Measurements from ENCODE around the gene CDC14B.
"Not testable (repeated sequence)": the region's sequence is repeated elsewhere in the genome, so short reads cannot be mapped to it uniquely, and the experiment has no call there.

Gene CDC14B

DNA sequence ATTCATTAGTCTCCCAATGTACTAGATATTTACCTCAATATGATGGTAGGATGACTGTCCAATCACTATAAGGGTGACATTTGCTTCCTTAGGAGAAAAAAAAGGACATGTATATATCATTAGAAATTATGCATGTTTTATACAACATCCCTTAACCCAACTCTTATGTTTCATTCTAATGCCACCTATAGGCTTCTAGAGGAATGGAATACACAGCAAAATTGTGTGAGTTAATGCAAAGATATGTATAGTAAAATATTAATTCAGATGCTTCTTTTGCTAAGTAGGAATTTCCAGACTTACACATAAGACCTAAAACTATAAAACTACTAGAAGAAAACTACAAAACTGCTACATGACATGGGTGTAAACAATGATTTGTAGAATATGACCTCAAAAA is 32.0 kb upstream of the CDC14B start:
- Histone ChIP-seq H3K27me3 (replicated peaks; ENCODE audit: control insufficient read depth, insufficient read depth, low read length) (no peaks in the 10 kb centered on the region), H3K9ac (ENCODE audit: low read length) (peak overlapping the region; percentile 59), H3K4me3 (ENCODE audit: low read length) (no peak overlapping the region), H3K4me1 (ENCODE audit: control insufficient read depth, insufficient read depth, low read length) (peaks cover 23% of the 10 kb centered on the region), H3K9me3 (ENCODE audit: control insufficient read depth, low read length) (no peaks in the 10 kb centered on the region), H3K36me3 (ENCODE audit: control insufficient read depth, insufficient read depth, low read length, severe bottlenecking) (peaks cover 28% of the 10 kb centered on the region)
- peak; percentile 74 for DNase-seq (ENCODE audit: low read depth)

DNA sequence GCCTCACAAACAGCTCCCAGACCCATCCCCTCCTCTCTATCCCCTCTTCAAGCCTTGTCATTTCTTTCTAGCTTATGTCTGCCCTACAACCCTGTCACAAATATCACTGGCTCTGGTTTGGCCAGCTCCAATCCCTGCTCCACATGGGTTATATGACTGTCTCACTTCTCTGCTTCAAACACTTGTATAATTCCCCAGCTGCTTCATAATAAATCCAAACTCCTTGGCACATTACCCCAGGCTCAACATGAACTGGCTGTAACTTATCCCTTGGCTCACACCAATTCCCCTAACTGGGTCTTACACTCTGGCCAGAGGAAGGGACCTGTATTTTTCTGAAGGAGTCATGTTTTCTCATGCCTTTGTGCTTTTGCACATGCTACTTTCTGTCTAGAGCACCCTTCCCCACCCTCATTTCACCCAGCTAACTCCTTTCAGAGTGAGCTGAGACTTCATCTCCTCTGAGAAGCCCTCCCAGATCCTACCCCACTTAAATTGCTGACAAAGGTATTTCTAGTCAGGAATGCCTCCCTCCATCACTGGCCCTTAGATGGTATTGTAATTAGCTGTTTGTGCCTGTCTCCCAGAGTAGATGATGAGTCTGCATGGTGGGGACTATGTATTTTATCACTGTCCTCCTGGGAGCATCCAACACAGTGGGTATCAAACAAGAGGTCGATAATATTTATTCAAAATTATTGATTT is 30.1 kb upstream of the CDC14B start:
- H3K4me1 ChIP-seq (ENCODE audit: control insufficient read depth, insufficient read depth, low read length), result peaks cover 34% of the 10 kb centered on the region
- no peaks in the 10 kb centered on the region for H3K27me3 ChIP-seq (replicated peaks; ENCODE audit: control insufficient read depth, insufficient read depth, low read length)
- H3K9me3 ChIP-seq (ENCODE audit: control insufficient read depth, low read length), result no peaks in the 10 kb centered on the region
- H3K9ac ChIP-seq (ENCODE audit: low read length), result peak overlapping the region; percentile 1
- no peak for DNase-seq (ENCODE audit: low read depth)
- H3K4me3 ChIP-seq (ENCODE audit: low read length), result no peak overlapping the region
- H3K36me3 ChIP-seq (ENCODE audit: control insufficient read depth, insufficient read depth, low read length, severe bottlenecking), result peaks cover 32% of the 10 kb centered on the region

DNA sequence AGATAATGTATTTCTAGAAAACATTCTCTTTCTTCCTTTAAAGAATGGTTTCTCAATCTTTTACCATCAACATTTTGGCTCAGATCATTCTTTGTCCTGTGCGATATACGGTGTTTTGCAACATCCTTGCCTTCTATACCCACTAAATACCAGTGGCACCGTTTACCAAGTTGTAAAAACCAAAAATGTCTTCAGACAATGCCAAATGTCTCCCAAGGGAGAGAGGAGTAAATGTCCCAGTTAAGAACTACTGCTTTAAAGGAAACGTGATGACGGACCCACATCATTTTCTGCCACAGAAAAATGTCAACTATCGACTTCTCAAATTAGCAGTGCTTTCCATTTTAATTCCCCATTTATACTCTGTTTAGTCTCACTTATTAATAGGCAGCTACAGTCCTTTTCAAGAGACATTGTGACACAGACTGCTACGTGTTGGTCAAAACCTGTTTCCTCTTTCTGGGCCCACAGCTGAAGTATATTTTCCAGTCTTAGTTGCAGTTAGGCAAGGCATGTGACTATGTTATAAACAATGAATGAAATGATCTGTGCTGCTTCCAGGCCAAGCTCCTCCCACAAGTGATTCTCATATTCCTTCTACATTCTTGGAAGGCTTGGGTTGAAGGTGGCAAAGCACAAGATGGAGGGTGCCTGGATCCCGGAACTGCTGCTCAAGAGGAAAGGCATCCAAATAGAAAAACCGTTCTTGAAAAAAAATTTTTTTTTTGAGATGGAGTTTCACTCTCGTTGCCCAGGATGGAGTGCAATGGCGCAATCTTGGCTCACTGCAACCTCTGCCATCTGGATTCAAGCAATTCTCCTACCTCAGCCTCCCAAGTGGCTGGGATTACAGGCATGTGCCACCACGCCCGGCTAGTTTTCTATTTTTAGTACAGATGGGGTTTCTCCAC is 26.7 kb upstream of the CDC14B start:
- peak overlapping the region; percentile 8 for H3K9ac ChIP-seq (ENCODE audit: low read length)
- H3K4me3 ChIP-seq (ENCODE audit: low read length), result peak overlapping the region; percentile 2
- H3K36me3 ChIP-seq (ENCODE audit: control insufficient read depth, insufficient read depth, low read length, severe bottlenecking), result peaks cover 47% of the 10 kb centered on the region
- H3K9me3 ChIP-seq (ENCODE audit: control insufficient read depth, low read length), result no peaks in the 10 kb centered on the region
- DNase-seq (ENCODE audit: low read depth), result peak; percentile 86
- no peaks in the 10 kb centered on the region for H3K27me3 ChIP-seq (replicated peaks; ENCODE audit: control insufficient read depth, insufficient read depth, low read length)
- peaks cover 22% of the 10 kb centered on the region for H3K4me1 ChIP-seq (ENCODE audit: control insufficient read depth, insufficient read depth, low read length)

GRCh38 chr9:96644137-96644536 is 24.5 kb upstream of the CDC14B start:
- Histone ChIP-seq H3K9ac (ENCODE audit: low read length) (no peak overlapping the region), H3K9me3 (ENCODE audit: control insufficient read depth, low read length) (no peaks in the 10 kb centered on the region), H3K4me1 (ENCODE audit: control insufficient read depth, insufficient read depth, low read length) (peaks cover 19% of the 10 kb centered on the region), H3K36me3 (ENCODE audit: control insufficient read depth, insufficient read depth, low read length, severe bottlenecking) (peaks cover 34% of the 10 kb centered on the region), H3K27me3 (replicated peaks; ENCODE audit: control insufficient read depth, insufficient read depth, low read length) (no peaks in the 10 kb centered on the region), H3K4me3 (ENCODE audit: low read length) (no peak overlapping the region)
- no peak for DNase-seq (ENCODE audit: low read depth)

GRCh38 chr9:96641514-96641913 is 21.9 kb upstream of the CDC14B start:
- Histone ChIP-seq H3K4me3 (ENCODE audit: low read length) (no peak overlapping the region), H3K9me3 (ENCODE audit: control insufficient read depth, low read length) (no peaks in the 10 kb centered on the region), H3K36me3 (ENCODE audit: control insufficient read depth, insufficient read depth, low read length, severe bottlenecking) (peaks cover 22% of the 10 kb centered on the region), H3K27me3 (replicated peaks; ENCODE audit: control insufficient read depth, insufficient read depth, low read length) (no peaks in the 10 kb centered on the region), H3K4me1 (ENCODE audit: control insufficient read depth, insufficient read depth, low read length) (peaks cover 23% of the 10 kb centered on the region), H3K9ac (ENCODE audit: low read length) (no peak overlapping the region)
- no peak for DNase-seq (ENCODE audit: low read depth)

DNA sequence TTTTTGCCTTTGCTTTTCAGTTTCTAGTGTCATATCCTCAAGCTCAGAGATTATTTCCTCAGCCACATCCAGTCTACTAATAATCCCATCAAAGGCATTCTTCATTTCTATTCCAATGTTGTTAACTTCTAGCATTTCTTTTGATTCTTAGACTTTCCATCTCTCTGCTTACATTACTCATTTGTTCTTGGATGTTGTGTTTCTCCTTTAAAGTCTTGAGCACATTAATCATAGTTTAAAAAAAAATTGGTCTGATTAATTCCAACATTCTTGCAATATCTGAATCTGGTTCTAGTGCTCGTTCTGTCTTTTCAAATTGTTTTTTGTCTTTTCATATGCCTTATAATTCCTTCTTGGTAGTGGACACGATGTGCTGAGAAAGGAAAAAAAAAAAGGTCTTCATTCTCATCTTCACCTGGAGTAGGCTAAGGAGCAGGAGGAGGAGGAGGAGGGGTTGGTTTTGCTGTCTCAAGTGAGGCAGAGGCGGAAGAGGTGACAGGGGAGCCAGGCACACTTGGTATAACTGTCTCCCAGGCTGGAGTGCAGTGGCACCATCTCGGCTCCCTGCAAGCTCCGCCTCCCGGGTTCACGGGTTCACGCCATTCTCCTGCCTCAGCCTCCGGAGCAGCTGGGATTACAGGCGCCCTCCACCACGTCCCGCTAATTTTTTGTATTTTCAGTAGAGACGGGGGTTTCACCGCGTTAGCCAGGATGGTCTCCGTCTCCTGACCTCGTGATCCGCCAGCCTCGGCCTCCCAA is 19.1 kb upstream of the CDC14B start:
- H3K9ac ChIP-seq (ENCODE audit: low read length), result peak overlapping the region; percentile 66
- peak; percentile 31 for DNase-seq (ENCODE audit: low read depth)
- peaks cover 18% of the 10 kb centered on the region for H3K36me3 ChIP-seq (ENCODE audit: control insufficient read depth, insufficient read depth, low read length, severe bottlenecking)
- no peaks in the 10 kb centered on the region for H3K9me3 ChIP-seq (ENCODE audit: control insufficient read depth, low read length)
- peak overlapping the region; percentile 38 for H3K4me3 ChIP-seq (ENCODE audit: low read length)
- H3K27me3 ChIP-seq (replicated peaks; ENCODE audit: control insufficient read depth, insufficient read depth, low read length), result no peaks in the 10 kb centered on the region
- H3K4me1 ChIP-seq (ENCODE audit: control insufficient read depth, insufficient read depth, low read length), result peaks cover 14% of the 10 kb centered on the region

DNA sequence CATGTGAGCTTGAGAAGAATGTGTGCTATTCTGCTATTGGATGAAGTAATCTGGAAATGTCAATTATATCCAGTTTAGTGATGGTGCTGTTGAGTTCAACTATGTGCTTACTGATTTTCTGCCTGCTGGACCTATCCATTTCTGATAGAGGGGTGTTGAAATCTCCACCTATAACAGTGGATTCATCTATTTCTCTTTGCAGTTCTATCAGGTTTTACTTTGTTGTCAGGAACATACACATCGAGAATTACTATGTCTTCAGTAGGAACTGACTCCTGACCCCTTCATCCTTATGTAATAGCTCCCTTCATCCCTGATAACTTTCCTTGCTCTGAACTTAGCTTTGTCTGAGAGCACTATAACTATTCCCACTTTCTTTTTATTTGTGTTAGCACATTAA is 16.7 kb upstream of the CDC14B start:
- DNase-seq (ENCODE audit: low read depth), result no peak
- Histone ChIP-seq H3K4me1 (ENCODE audit: control insufficient read depth, insufficient read depth, low read length) (peaks cover 14% of the 10 kb centered on the region), H3K36me3 (ENCODE audit: control insufficient read depth, insufficient read depth, low read length, severe bottlenecking) (peaks cover 3% of the 10 kb centered on the region), H3K9me3 (ENCODE audit: control insufficient read depth, low read length) (no peaks in the 10 kb centered on the region), H3K4me3 (ENCODE audit: low read length) (no peak overlapping the region), H3K27me3 (replicated peaks; ENCODE audit: control insufficient read depth, insufficient read depth, low read length) (no peaks in the 10 kb centered on the region), H3K9ac (ENCODE audit: low read length) (no peak overlapping the region)

DNA sequence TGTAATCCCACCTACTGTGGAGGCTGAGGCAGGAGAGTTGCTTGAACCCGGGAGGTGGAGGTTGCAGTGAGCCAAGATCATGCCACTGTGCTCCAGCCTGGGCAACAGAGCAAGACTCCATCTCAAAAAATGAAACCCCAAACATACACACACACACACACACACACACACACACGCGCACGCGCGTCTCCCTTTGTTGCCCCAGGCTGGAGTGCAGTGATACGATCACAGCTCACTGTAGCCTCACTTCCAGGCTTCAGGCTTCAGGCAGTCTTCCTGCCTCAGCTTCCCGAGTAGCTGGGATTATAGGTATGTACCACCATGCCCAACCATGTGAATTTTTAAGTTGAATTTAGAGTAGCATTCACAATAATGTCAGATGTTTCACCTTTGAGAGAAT is 13.9 kb upstream of the CDC14B start:
- H3K36me3 ChIP-seq (ENCODE audit: control insufficient read depth, insufficient read depth, low read length, severe bottlenecking); H3K27me3 ChIP-seq (replicated peaks; ENCODE audit: control insufficient read depth, insufficient read depth, low read length); H3K9ac ChIP-seq (ENCODE audit: low read length); DNase-seq (ENCODE audit: low read depth); H3K9me3 ChIP-seq (ENCODE audit: control insufficient read depth, low read length); H3K4me3 ChIP-seq (ENCODE audit: low read length): not testable (repeated sequence)
- H3K4me1 ChIP-seq (ENCODE audit: control insufficient read depth, insufficient read depth, low read length), result peaks cover 18% of the 10 kb centered on the region

DNA sequence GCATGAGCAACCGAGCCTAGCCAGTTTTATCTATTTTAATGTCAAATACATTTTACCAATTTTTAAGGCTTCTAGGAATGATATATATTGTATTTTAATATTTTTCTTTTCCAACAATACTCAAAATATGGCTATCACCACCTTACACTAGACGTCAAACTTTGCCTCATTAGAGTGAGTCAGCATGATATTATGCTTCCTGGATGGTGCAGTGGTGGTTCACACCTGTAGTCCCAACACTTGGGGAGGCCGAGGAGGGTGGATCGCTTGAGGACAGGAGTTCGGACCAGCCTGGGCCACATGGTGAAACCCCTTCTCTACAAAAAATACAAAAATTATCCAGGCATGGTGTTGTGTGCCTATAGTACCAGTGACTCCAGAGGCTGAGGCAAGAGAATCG is 7.3 kb upstream of the CDC14B start:
- no peaks in the 10 kb centered on the region for H3K27me3 ChIP-seq (replicated peaks; ENCODE audit: control insufficient read depth, insufficient read depth, low read length)

GRCh38 chr9:96621618-96622017 is 2.0 kb upstream of the CDC14B start:
- Histone ChIP-seq H3K9ac (ENCODE audit: low read length) (no peak overlapping the region), H3K27me3 (replicated peaks; ENCODE audit: control insufficient read depth, insufficient read depth, low read length) (no peaks in the 10 kb centered on the region), H3K36me3 (ENCODE audit: control insufficient read depth, insufficient read depth, low read length, severe bottlenecking) (no peaks in the 10 kb centered on the region), H3K4me1 (ENCODE audit: control insufficient read depth, insufficient read depth, low read length) (peaks cover 16% of the 10 kb centered on the region), H3K4me3 (ENCODE audit: low read length) (no peak overlapping the region), H3K9me3 (ENCODE audit: control insufficient read depth, low read length) (no peaks in the 10 kb centered on the region)
- no peak for DNase-seq (ENCODE audit: low read depth)

More for the DNA sequence above, 7.3 kb upstream of the CDC14B start:
- Histone ChIP-seq H3K9ac (ENCODE audit: low read length) (no peak overlapping the region), H3K4me3 (ENCODE audit: low read length) (no peak overlapping the region), H3K36me3 (ENCODE audit: control insufficient read depth, insufficient read depth, low read length, severe bottlenecking) (no peaks in the 10 kb centered on the region), H3K4me1 (ENCODE audit: control insufficient read depth, insufficient read depth, low read length) (peaks cover 17% of the 10 kb centered on the region), H3K9me3 (ENCODE audit: control insufficient read depth, low read length) (no peaks in the 10 kb centered on the region)
- DNase-seq (ENCODE audit: low read depth), result no peak

- no peaks in the 10 kb centered on the region for H3K27me3 ChIP-seq (replicated peaks; ENCODE audit: control insufficient read depth, insufficient read depth, low read length)
- no peaks in the 10 kb centered on the region for H3K36me3 ChIP-seq (ENCODE audit: control insufficient read depth, insufficient read depth, low read length, severe bottlenecking)
- no peak overlapping the region for H3K9ac ChIP-seq (ENCODE audit: low read length)
- no peaks in the 10 kb centered on the region for H3K9me3 ChIP-seq (ENCODE audit: control insufficient read depth, low read length)
- no peak for DNase-seq (ENCODE audit: low read depth)
- H3K4me1 ChIP-seq (ENCODE audit: control insufficient read depth, insufficient read depth, low read length), result peaks cover 16% of the 10 kb centered on the region
- no peak overlapping the region for H3K4me3 ChIP-seq (ENCODE audit: low read length)
Measured at GRCh38 chr9:96620832-96621269, 1.2 kb upstream of the CDC14B start.

Data from adipocyte (in vitro differentiated cells).